IPS-20b (cell line): ENCODE results near the gene PTPRD.

ENCODE experiments used
- H3K27ac ChIP-seq: one replicate; pipeline ENCODE4 v1.5.1; 2013; ENCODE audit warnings: low read length
- H3K27me3 ChIP-seq: 2 replicates; pipeline ENCODE4 v1.6.1; 2013; ENCODE audit warnings: mild to moderate bottlenecking, low read length, inconsistent platforms; ENCODE audit not compliant: insufficient read depth
- H3K36me3 ChIP-seq: 2 replicates; pipeline ENCODE4 v1.6.1; 2013; ENCODE audit warnings: low read depth, mild to moderate bottlenecking, inconsistent platforms, low read length, moderate library complexity; ENCODE audit not compliant: insufficient read depth
- H3K4me1 ChIP-seq: 2 replicates; pipeline ENCODE4 v1.6.1; 2013; ENCODE audit warnings: mild to moderate bottlenecking, control low read depth, inconsistent platforms, low read length, moderate library complexity; ENCODE audit not compliant: insufficient read depth
- H3K4me3 ChIP-seq: 2 replicates; pipeline ENCODE4 v1.5.1; 2013; ENCODE audit warnings: mild to moderate bottlenecking, low read length, inconsistent platforms
- H3K9ac ChIP-seq: 2 replicates; pipeline ENCODE4 v1.6.1; 2013; ENCODE audit warnings: low read depth, mild to moderate bottlenecking, inconsistent platforms, low read length, moderate library complexity
- H3K9me3 ChIP-seq: 2 replicates; pipeline ENCODE4 v1.6.1; 2013; ENCODE audit warnings: mild to moderate bottlenecking, low read depth, low read length, inconsistent platforms; ENCODE audit not compliant: insufficient read depth

The PTPRD gene

GRCh38 chr9:8817335-8817734 lies 1795.5 kb downstream of the PTPRD start:
- H3K27me3 ChIP-seq: no peaks in the 10 kb centered on the region
- no peak overlapping the region for H3K4me3 ChIP-seq
- H3K4me1 ChIP-seq: peaks cover 20% of the 10 kb centered on the region
- no peaks in the 10 kb centered on the region for H3K36me3 ChIP-seq
- H3K27ac ChIP-seq: no peak overlapping the region
- H3K9ac ChIP-seq: no peak overlapping the region
- H3K9me3 ChIP-seq: no peaks in the 10 kb centered on the region

- H3K9me3 ChIP-seq: no peaks in the 10 kb centered on the region
- H3K9ac ChIP-seq: no peak overlapping the region; the same call in 1 of the 2 replicates
- no peaks in the 10 kb centered on the region for H3K36me3 ChIP-seq
- no peaks in the 10 kb centered on the region for H3K27me3 ChIP-seq
- H3K4me3 ChIP-seq: no peak overlapping the region
- peaks cover 20% of the 10 kb centered on the region for H3K4me1 ChIP-seq
- no peak overlapping the region for H3K27ac ChIP-seq
Measured at GRCh38 chr9:8816361-8816760, 1796.4 kb downstream of the PTPRD start.

- no peak overlapping the region for H3K4me3 ChIP-seq
- no peaks in the 10 kb centered on the region for H3K27me3 ChIP-seq
- no peaks in the 10 kb centered on the region for H3K36me3 ChIP-seq
- no peak overlapping the region for H3K27ac ChIP-seq
- H3K9ac ChIP-seq: no peak overlapping the region; the same call in 1 of the 2 replicates
- H3K4me1 ChIP-seq: peaks cover 20% of the 10 kb centered on the region
- no peaks in the 10 kb centered on the region for H3K9me3 ChIP-seq
Measured at GRCh38 chr9:8815931-8816330, 1796.9 kb downstream of the PTPRD start.

- Histone ChIP-seq H3K27me3 (no peaks in the 10 kb centered on the region), H3K9ac (no peak overlapping the region), H3K9me3 (no peaks in the 10 kb centered on the region), H3K27ac (no peak overlapping the region), H3K4me3 (no peak overlapping the region), H3K4me1 (peaks cover 20% of the 10 kb centered on the region), H3K36me3 (no peaks in the 10 kb centered on the region)
Measured at GRCh38 chr9:8815219-8815618, 1797.6 kb downstream of the PTPRD start.

- no peak overlapping the region for H3K4me3 ChIP-seq
- H3K36me3 ChIP-seq: no peaks in the 10 kb centered on the region
Measured at GRCh38 chr9:8812888-8813287, 1799.9 kb downstream of the PTPRD start.

GRCh38 chr9:8809741-8810140 lies 1803.1 kb downstream of the PTPRD start:
- H3K36me3 ChIP-seq: no peaks in the 10 kb centered on the region
- no peak overlapping the region for H3K27ac ChIP-seq
- no peaks in the 10 kb centered on the region for H3K4me1 ChIP-seq
- no peaks in the 10 kb centered on the region for H3K9me3 ChIP-seq
- no peak overlapping the region for H3K9ac ChIP-seq
- no peak overlapping the region for H3K4me3 ChIP-seq
- H3K27me3 ChIP-seq: no peaks in the 10 kb centered on the region

More at GRCh38 chr9:8812888-8813287, 1799.9 kb downstream of the PTPRD start:
- Histone ChIP-seq H3K27ac (no peak overlapping the region), H3K27me3 (no peaks in the 10 kb centered on the region), H3K4me1 (peaks cover 20% of the 10 kb centered on the region), H3K9ac (no peak overlapping the region), H3K9me3 (no peaks in the 10 kb centered on the region)

GRCh38 chr9:8806150-8806549 lies 1806.7 kb downstream of the PTPRD start:
- Histone ChIP-seq H3K9ac (no peak overlapping the region), H3K4me1 (no peaks in the 10 kb centered on the region; the same call in 1 of the 2 replicates), H3K27me3 (no peaks in the 10 kb centered on the region), H3K9me3 (no peaks in the 10 kb centered on the region), H3K4me3 (no peak overlapping the region), H3K36me3 (no peaks in the 10 kb centered on the region), H3K27ac (no peak overlapping the region)

GRCh38 chr9:8804613-8805012 lies 1808.2 kb downstream of the PTPRD start:
- Histone ChIP-seq H3K36me3 (no peaks in the 10 kb centered on the region), H3K27ac (no peak overlapping the region), H3K9me3 (no peaks in the 10 kb centered on the region), H3K4me1 (peaks cover 7% of the 10 kb centered on the region), H3K4me3 (no peak overlapping the region), H3K27me3 (no peaks in the 10 kb centered on the region), H3K9ac (no peak overlapping the region)

GRCh38 chr9:8802242-8802641 lies 1810.6 kb downstream of the PTPRD start:
- Histone ChIP-seq H3K9ac (no peak overlapping the region), H3K27me3 (no peaks in the 10 kb centered on the region), H3K9me3 (no peaks in the 10 kb centered on the region), H3K4me3 (no peak overlapping the region), H3K27ac (no peak overlapping the region), H3K36me3 (no peaks in the 10 kb centered on the region), H3K4me1 (peaks cover 22% of the 10 kb centered on the region)

- Histone ChIP-seq H3K4me3 (no peak overlapping the region), H3K27me3 (no peaks in the 10 kb centered on the region), H3K4me1 (peaks cover 22% of the 10 kb centered on the region), H3K9me3 (no peaks in the 10 kb centered on the region), H3K27ac (no peak overlapping the region), H3K36me3 (no peaks in the 10 kb centered on the region), H3K9ac (no peak overlapping the region)
Measured at GRCh38 chr9:8800196-8800595, 1812.6 kb downstream of the PTPRD start.

GRCh38 chr9:8799615-8800014 lies 1813.2 kb downstream of the PTPRD start:
- no peaks in the 10 kb centered on the region for H3K27me3 ChIP-seq
- H3K27ac ChIP-seq: no peak overlapping the region
- H3K9me3 ChIP-seq: no peaks in the 10 kb centered on the region
- H3K9ac ChIP-seq: no peak overlapping the region
- H3K4me3 ChIP-seq: no peak overlapping the region
- H3K36me3 ChIP-seq: no peaks in the 10 kb centered on the region
- peaks cover 22% of the 10 kb centered on the region for H3K4me1 ChIP-seq

- Histone ChIP-seq H3K4me3 (no peak overlapping the region), H3K9ac (no peak overlapping the region), H3K27ac (no peak overlapping the region)
Measured at GRCh38 chr9:8799206-8799605, 1813.6 kb downstream of the PTPRD start.

GRCh38 chr9:8784838-8785237 lies 1828.0 kb downstream of the PTPRD start:
- H3K27me3 ChIP-seq: no peaks in the 10 kb centered on the region
- no peaks in the 10 kb centered on the region for H3K9me3 ChIP-seq
- no peak overlapping the region for H3K4me3 ChIP-seq
- H3K9ac ChIP-seq: no peak overlapping the region
- peaks cover 12% of the 10 kb centered on the region; the same call in 1 of the 2 replicates for H3K4me1 ChIP-seq
- no peak overlapping the region for H3K27ac ChIP-seq
- H3K36me3 ChIP-seq: no peaks in the 10 kb centered on the region

More at GRCh38 chr9:8799206-8799605, 1813.6 kb downstream of the PTPRD start:
- Histone ChIP-seq H3K9me3 (no peaks in the 10 kb centered on the region), H3K36me3 (no peaks in the 10 kb centered on the region), H3K4me1 (peaks cover 22% of the 10 kb centered on the region), H3K27me3 (no peaks in the 10 kb centered on the region)
